ENCODE results near the gene ATP1B2. TPM values are rescaled to one million over a fixed set of nuclear protein-coding genes. Genes with fewer than 3 reads are reported as not detected.

Gene ATP1B2
- total and polyA plus RNA-seq, 4 donors, result 0.31 to 16.0 (median 0.87) TPM

GRCh38 chr17:7703584-7704479 lies 53.1 kb downstream of the ATP1B2 start:
- Histone ChIP-seq H3K27me3 (ENCODE audit: control insufficient read depth in 3 of 3, insufficient read depth in 3 of 3, low read length in 2 of 3) (no peaks in the 10 kb centered on the region), H3K9me3 (ENCODE audit: control insufficient read depth in 4 of 4, insufficient read depth in 3 of 4, low read length in 3 of 4) (peaks cover 0 to 3% (median 0%) of the 10 kb centered on the region in 4 donors), H3K27ac (ENCODE audit: low read depth in 1 of 2, low read length in 1 of 2) (no peak overlapping the region), H3K4me3 (no peak overlapping the region), H3K36me3 (ENCODE audit: control insufficient read depth in 4 of 4, insufficient read depth in 4 of 4, low read length in 4 of 4) (peaks cover 0 to 23% (median 6%) of the 10 kb centered on the region in 4 donors), H3K9ac (ENCODE audit: insufficient read depth in 1 of 2, low read length in 2 of 2) (no peak overlapping the region), H3K4me1 (ENCODE audit: control insufficient read depth in 5 of 5, insufficient read depth in 5 of 5, low read length in 5 of 5) (peaks cover 0 to 22% (median 3%) of the 10 kb centered on the region in 5 donors)
- TF ChIP-seq CTCF (IDR thresholded peaks at IDR 0.05; ENCODE audit: control extremely low read depth, extremely low read depth), result no peak
- 50 to 54% methylated on average over 24 of the region's 24 CpGs for WGBS, 2 donors
- DNase-seq, result peak; percentile 81 to 86 (median 83)
- ATAC-seq (ENCODE audit: insufficient read depth, low FRiP score), result no peak

GRCh38 chr17:7704601-7705268 lies 54.0 kb downstream of the ATP1B2 start, which contains the start of gene EFNB3:
Gene EFNB3 (plus strand): TSS chr17:7705202. CDS start chr17:7705599, 397 bp downstream.
- Histone ChIP-seq H3K4me1 (ENCODE audit: control insufficient read depth in 5 of 5, insufficient read depth in 5 of 5, low read length in 5 of 5) (peaks cover 0 to 22% (median 3%) of the 10 kb centered on the region in 5 donors), H3K9ac (ENCODE audit: insufficient read depth in 1 of 2, low read length in 2 of 2) (peak within 1 kb of the TSS in 1 of 2 donors; percentile 37), H3K9me3 (ENCODE audit: control insufficient read depth in 4 of 4, insufficient read depth in 3 of 4, low read length in 3 of 4) (peaks cover 0 to 3% (median 0%) of the 10 kb centered on the region in 4 donors), H3K4me3 (no peak within 1 kb of the TSS), H3K27me3 (ENCODE audit: control insufficient read depth in 3 of 3, insufficient read depth in 3 of 3, low read length in 2 of 3) (no peaks in the 10 kb centered on the region), H3K27ac (ENCODE audit: low read depth in 1 of 2, low read length in 1 of 2) (no peak within 1 kb of the TSS), H3K36me3 (ENCODE audit: control insufficient read depth in 4 of 4, insufficient read depth in 4 of 4, low read length in 4 of 4) (peaks cover 0 to 23% (median 6%) of the 10 kb centered on the region in 4 donors)
- DNase-seq (peak; percentile 76 to 81 (median 77)), ATAC-seq (ENCODE audit: insufficient read depth, low FRiP score) (peak; percentile 45)
- 2% methylated on average over 26 to 41 of the region's 45 CpGs for WGBS, 2 donors
- no peak for TF ChIP-seq CTCF (IDR thresholded peaks at IDR 0.05; ENCODE audit: control extremely low read depth, extremely low read depth)

- H3K4me1 ChIP-seq (ENCODE audit: control insufficient read depth in 5 of 5, insufficient read depth in 5 of 5, low read length in 5 of 5), result peaks cover 0 to 22% (median 3%) of the 10 kb centered on the region in 5 donors
- peaks cover 0 to 3% (median 0%) of the 10 kb centered on the region in 4 donors for H3K9me3 ChIP-seq (ENCODE audit: control insufficient read depth in 4 of 4, insufficient read depth in 3 of 4, low read length in 3 of 4)
- no peak for ATAC-seq (ENCODE audit: insufficient read depth, low FRiP score)
- H3K4me3 ChIP-seq, result no peak overlapping the region
- H3K27me3 ChIP-seq (ENCODE audit: control insufficient read depth in 3 of 3, insufficient read depth in 3 of 3, low read length in 2 of 3), result no peaks in the 10 kb centered on the region
- H3K9ac ChIP-seq (ENCODE audit: insufficient read depth in 1 of 2, low read length in 2 of 2), result no peak overlapping the region
- peak in 2 of 3 donors; percentile 16 to 40 for DNase-seq
- no peak overlapping the region for H3K27ac ChIP-seq (ENCODE audit: low read depth in 1 of 2, low read length in 1 of 2)
- TF ChIP-seq CTCF (IDR thresholded peaks at IDR 0.05; ENCODE audit: control extremely low read depth, extremely low read depth), result no peak
- peaks cover 0 to 21% (median 6%) of the 10 kb centered on the region in 4 donors for H3K36me3 ChIP-seq (ENCODE audit: control insufficient read depth in 4 of 4, insufficient read depth in 4 of 4, low read length in 4 of 4)
- whole genome bisulfite sequencing, 2 donors, result 5 to 6% methylated on average over 40 to 50 of the region's 50 CpGs
These were observed 54.8 kb downstream of the ATP1B2 start for GRCh38 chr17:7705269-7706255.

Measured in lung (tissue), 12 donors.